ENCODE measurements around the gene NDUFS1. TPM values are rescaled to one million over a fixed set of nuclear protein-coding genes. Genes with fewer than 3 reads are reported as not detected.

Gene NDUFS1
- total RNA-seq, 4 donors from 2014 or later: 55.1 to 69.3 (median 56.8) TPM

DNA sequence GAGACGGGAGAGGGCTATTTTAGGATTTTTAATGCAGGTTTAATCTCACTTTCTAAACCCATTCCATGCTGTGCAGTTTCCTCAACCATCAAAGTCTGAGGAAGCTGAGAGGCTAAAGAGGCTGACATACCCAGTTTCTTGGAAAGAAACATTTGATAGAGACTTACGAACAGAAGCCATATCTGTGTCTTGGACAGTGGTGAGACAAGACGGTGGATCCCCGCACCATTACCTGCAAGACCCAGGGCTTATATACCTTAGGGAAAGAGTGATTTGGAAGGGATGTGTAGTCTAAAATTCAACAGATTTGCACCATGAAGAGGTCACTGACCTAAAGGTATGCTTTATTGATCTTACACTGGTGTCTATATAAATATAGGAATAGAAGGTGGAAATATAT is 13.9 kb upstream of the NDUFS1 start:
- TF ChIP-seq, protein P1, sequence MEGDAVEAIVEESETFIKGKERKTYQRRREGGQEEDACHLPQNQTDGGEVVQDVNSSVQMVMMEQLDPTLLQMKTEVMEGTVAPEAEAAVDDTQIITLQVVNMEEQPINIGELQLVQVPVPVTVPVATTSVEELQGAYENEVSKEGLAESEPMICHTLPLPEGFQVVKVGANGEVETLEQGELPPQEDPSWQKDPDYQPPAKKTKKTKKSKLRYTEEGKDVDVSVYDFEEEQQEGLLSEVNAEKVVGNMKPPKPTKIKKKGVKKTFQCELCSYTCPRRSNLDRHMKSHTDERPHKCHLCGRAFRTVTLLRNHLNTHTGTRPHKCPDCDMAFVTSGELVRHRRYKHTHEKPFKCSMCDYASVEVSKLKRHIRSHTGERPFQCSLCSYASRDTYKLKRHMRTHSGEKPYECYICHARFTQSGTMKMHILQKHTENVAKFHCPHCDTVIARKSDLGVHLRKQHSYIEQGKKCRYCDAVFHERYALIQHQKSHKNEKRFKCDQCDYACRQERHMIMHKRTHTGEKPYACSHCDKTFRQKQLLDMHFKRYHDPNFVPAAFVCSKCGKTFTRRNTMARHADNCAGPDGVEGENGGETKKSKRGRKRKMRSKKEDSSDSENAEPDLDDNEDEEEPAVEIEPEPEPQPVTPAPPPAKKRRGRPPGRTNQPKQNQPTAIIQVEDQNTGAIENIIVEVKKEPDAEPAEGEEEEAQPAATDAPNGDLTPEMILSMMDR (IDR thresholded peaks at IDR 0.05; ENCODE audit: low read depth): no peak

DNA sequence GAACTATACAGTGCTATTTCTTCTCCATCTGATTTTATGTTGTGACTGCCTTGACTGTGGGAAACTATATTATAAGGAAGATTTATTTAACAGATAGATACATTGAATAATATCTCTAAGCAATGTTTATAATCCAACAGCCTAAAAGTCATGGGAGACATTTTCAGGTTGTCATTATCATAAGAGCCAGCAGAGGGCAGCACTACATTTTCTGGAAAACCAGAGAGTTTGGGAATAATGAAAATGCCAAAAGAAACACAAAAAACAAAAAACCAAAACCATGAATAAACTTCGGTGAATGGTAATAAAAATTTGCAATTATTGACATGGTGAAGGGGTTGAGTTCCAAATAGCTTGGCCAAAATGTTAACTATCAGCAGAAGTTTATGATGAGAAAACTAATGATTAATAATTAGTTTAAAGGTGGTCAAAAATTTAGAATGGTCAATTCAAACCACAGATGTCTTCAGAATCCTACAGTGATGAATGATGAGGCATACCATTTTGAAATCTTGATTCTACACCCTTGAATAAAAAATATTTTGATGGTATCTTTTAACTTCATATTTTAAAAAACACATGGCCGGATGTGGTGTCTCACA is 5.1 kb upstream of the NDUFS1 start:
- TF ChIP-seq, protein P1 (IDR thresholded peaks at IDR 0.05; ENCODE audit: low read depth): no peak

DNA sequence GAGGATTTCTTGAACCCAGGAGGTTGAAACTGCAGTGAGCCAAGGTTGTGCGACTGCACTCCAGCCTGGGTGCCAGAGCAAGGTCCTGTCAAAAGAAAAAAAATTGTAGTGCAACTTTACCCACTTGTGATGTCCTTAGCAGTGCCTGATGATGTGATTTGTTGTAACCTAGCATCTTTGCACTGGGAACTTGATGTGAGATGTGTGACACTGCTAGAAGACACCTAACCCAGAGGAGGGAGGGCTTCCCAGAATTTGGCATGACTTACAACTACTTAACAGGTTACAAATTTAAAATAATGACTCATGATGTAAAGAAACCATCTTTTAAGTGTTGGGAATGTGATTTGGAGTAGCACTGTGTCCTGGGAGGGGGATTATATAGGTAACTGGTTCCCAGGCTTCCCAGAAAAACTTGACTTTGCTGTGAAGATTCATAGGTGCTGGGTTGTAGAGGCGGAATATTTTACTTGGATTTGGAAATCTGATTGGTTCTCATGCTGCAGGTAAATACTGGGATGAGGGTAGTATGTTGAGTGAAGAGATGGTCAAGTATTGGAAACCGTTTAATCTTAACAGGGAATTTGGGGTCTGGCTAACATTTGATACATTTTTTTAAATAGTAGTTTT is 4.1 kb upstream of the NDUFS1 start:
- TF ChIP-seq, protein P1 (IDR thresholded peaks at IDR 0.05; ENCODE audit: low read depth): no peak

DNA sequence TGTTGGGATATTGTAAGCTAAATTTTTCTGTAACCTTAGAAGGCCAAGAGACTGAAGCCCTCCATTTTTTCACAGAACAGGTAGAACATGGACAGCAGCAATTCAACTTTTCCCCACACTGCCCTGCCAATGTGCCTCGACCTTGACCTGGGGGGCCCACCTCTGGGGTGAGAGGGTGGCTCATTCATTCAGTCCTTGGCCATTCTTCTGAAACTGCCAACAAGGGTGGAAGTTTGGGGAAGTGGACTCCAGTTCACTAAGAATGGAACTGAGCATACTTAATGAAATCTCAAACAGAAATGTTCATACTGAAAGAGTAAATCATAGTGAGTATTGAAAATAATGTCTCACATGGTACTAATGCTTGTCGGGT is 1.5 kb upstream of the NDUFS1 start:
- TF ChIP-seq, protein P1 (IDR thresholded peaks at IDR 0.05; ENCODE audit: low read depth): no peak

DNA sequence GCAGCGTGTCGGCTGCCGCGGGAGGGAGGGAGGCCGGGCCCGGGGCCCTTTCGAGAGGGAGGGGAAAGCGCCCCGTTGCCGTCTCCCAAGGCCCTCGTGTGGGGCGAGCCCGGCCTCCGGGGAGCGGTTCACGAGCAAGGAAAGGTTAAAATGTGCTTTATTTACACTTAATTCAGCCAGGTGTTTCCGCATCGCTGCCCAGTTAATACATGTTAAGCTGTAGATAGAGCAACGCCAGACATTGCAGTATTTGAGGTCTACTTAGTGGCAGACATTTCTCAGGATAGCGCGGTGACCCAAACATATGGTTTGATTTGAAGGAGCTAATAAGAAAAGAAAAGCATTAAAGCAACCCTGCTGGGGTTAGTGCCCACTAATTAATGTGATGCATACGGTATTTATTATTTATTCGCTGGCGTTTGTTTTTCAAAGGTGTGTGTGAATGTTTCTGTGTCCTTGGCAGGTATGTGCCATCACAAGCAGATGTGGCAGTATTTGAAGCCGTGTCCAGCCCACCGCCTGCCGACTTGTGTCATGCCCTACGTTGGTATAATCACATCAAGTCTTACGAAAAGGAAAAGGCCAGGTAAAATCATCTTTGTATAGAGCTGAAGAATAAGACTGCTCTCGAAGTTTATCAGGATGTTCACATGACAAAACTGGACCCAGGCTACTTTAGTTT is 1.0 kb upstream of the NDUFS1 start:
- TF ChIP-seq, protein P1 (IDR thresholded peaks at IDR 0.05; ENCODE audit: low read depth): no peak

DNA sequence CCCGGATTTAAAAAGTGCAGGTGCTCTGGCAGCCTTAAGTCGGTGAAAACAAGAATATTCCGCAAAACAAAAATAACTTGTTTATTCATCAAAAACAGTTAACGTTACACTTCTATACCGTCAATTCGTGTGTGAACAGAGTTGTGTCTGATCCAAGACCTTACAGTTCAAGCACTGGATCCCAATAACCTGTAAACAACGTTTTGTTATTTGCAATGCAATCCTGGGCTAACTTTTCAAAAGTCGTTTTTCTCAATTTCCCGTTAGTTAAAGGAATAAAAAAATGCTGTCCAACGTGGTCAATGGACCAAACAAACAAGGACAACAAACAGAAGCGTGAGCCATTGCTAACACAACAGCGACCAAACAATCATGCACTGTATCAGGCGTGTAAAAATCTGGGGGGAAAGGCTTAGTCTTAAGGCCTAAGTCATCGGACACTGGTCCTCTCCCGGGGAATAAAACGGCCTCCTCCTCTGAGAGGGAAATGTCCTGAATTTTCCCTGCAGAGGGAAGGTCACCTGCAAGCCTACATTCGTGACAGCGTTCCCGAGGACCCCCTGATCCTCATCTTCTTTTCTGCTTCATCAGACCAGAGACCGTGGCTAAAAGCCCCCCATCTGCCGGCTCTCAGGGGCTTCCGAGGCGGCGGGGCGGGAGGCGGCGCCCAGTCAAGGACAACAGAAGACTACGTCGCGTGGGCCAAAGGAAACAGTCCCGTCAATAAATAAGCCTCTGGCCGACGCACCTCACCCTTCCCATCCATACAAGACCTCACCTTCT is 490 bp downstream of the NDUFS1 start:
- TF ChIP-seq, protein P1 (IDR thresholded peaks at IDR 0.05; ENCODE audit: low read depth): no peak

DNA sequence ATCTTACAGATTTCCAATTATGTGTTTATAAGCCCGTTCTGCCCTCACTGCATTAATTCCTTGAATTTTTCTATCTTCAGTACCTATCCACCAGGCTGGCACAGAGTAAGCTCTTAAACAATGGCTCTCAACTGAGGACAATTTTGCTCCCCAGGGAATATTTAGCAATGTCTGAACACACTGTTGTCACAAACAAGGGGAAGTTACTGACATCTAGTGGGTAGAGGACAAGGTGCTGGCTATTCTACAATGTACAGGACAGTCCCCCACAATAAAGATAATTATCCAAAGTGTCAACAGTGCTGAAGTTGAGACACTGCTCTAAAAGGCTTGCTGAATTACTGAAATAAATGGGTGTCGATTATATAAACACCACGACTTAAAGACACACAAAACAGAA is 5.0 kb downstream of the NDUFS1 start:
- TF ChIP-seq, protein P1 (IDR thresholded peaks at IDR 0.05; ENCODE audit: low read depth): no peak
